Muscle of arm (tissue), 12 donors: Measurements from ENCODE around the gene SSH3. TPM values are rescaled to one million over a fixed set of nuclear protein-coding genes. Genes with fewer than 3 reads are reported as not detected.
"Not testable (repeated sequence)": the region's sequence is repeated elsewhere in the genome, so short reads cannot be mapped to it uniquely, and the experiment has no call there.

Source experiments
- DNase-seq: peaks from one replicate; pipeline ENCODE4 v3.0.0-alpha.2; 2013
- polyA plus RNA-seq, 12 donors: library from polyadenylated mRNA; unstranded; fragments of 120-200 nt; gene quantifications; one replicate each; pipeline ENCODE4 v1.2.1, GENCODE V29; 2013; ENCODE audit not compliant: insufficient read length in 12 of 12

SSH3 gene
- polyA plus RNA-seq, 12 donors, result 11.8 to 24.5 (median 15.3) TPM; not detected in 1

DNA sequence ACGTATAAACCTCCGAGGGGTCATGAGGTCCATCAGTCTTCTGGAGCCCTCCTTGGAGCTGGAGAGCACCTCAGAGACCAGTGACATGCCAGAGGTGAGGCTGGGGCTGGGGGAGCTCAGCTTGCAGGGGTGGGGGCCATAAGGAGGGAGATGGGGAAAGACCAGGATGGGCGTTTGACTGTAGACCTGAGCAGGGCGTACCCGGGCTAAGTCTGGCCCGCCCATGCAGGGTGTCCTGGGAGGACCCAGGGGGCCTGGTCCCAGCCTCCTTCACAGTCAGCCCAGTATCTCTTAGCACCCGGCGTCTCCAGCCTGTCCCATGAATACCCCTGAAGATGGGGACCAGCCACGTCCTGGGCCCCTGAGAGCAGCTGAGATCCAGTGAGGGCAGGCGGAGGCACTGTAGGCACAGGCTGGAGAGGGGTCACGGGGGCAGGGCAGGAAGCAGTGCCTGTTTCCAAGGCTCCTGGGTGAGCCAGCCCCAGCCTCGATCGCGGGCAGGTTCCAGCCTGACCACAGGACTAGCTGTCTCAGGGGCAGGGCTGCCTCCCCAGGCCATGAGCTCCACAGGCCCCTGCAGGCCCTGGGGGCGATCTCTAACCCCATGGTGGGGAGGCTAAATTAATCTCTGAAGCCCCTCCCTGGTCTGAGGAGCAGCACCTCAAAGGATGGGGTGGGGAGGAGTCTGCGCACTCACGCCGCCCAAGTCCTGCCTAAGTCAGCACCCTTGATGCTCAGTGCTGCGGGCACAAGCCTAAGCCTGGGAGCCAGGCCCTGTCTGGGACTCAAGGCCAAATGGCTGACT is 7.1 kb downstream of the SSH3 start:
- DNase-seq, result no peak

DNA sequence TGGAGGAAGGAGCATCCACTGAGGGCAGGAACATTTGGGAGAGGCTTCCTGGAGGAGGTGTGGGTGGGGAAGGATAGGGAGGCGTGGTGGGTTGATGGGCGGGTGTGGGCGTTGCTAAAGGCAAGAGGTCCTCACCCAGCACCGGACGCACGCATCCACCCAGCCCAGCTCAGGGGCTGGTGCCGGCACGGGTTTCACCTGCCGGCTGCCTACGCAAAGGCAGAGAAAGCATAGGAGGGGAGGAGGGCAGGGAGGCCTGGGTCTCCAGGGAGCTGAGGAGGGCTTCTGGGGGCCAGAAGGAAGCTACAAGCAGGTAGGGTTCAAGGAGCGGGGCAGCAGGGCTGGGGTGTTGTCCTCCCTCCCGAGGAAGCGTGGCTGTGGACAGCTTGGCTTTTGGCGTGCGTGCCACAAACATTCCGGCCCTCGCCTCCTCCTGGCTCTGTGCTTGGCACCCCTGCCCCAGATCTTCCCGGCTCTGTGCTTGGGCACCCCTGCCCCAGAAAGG is 7.8 kb downstream of the SSH3 start:
- no peak for DNase-seq

- no peak for DNase-seq
Measured at GRCh38 chr11:67311556-67312082, 8.3 kb downstream of the SSH3 start.

DNA sequence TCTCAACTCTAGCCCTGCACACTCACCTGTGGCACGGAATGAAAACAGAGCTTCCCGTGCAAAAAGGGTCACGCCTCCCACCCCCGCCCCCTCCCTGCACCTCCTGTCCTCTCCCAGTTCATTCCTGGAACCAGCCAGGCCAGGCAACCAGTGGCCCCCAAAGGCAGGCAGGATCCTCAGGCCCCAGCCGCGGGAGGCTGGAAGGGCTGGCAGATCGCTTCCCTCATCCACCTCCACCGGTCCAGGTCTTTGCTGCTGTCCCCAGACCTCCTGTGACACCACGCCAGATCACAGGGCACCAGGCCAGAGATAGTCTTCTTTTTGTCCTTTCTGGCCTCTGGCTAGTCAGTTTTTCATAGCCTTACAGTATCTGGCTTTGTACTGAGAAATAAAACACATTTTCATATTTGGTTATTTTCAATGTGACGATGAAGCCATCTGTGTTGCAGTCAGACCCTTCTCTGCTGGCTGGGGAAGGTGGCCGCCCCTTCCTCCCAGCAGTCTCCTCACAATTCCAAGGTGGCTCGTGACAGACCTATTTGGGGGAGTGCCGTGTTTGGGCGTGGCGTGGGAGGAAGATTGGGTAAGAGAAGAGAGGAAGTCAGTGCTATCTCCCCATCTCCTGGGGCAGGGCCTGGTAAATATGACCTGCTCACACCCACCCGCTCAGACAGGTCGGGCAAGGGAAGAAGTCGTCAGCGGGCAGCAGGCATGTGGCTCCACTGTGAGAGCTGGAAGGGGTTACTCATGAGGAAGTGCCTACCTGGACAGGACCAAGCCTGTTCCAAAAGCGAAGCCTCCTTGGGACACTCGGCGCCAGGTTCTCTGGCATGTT is 9.1 kb downstream of the SSH3 start:
- DNase-seq, result no peak

DNA sequence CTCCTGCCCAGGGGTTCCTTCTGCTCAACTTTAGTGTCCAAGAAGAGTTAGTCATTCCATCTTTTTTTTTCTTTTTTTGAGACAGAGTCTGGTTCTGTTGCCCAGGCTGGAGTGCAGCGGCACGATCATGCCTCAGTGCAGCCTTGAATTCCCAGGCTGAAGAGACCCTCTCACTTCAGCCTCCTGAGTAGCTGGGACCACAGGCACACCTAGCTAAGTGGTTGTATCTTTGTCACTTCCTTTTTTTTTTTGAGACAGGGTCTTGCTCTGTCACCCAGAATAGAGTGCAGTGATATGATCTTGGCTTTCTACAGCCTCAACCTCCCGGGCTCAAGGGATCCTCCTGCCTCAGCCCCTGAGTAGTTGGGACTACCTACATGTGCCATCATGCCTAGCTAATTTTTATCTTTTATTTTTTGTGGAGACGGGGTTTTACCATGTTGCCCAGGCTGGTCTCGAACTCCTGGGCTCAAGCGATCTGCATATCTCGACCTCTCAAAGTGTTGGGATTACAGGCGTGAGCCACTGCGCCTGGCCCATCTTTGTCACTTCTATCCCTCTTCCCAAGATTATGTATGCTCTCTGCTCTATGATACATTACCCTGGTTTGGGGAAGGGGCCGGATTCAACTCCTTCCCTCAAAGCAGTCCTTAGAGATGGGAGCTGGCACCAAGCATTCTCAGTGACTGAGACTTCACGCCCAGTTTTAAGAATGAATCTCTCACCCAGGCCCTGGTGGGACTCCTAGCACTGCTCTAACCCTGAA is 10.0 kb downstream of the SSH3 start:
- DNase-seq, result no peak

- DNase-seq, result no peak
Measured at GRCh38 chr11:67314218-67314617, 10.9 kb downstream of the SSH3 start.

GRCh38 chr11:67315325-67315909 is 12.1 kb downstream of the SSH3 start:
- no peak for DNase-seq

GRCh38 chr11:67316882-67317204 is 13.5 kb downstream of the SSH3 start:
- no peak for DNase-seq

DNA sequence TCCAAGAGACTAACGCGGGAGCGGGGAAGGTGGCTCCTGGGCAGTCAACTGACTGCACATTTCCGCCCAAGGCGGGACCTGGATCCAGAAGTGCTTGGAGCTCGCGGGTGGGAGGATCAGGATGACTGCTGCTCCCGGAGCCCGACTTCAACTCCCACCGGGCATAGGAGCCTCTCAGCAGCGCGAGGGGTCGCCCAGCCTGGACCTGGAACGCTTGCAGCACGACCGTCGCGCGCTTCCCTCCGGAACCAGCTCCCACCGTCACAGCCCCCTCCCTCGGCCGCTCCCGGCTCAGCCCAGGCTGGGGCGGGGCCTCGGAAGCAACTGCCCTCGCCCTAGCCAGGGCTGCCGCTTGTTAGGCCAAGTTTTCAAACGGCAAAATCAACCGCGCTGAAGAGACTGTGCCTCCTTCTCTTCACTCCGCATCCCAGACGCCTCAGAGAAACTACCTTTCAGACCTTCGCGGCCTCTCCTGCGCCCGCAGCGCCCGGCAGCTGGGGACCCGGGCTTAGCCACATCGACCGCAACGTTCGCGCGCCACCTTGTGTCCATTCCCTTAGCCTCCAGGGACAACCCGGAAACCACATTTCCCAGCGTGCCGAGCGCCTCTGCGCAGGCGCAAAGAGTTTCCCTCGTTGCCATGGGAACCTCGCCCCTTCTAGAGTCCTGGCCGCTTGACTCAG is 14.0 kb downstream of the SSH3 start:
- DNase-seq, result peak; percentile 99

DNA sequence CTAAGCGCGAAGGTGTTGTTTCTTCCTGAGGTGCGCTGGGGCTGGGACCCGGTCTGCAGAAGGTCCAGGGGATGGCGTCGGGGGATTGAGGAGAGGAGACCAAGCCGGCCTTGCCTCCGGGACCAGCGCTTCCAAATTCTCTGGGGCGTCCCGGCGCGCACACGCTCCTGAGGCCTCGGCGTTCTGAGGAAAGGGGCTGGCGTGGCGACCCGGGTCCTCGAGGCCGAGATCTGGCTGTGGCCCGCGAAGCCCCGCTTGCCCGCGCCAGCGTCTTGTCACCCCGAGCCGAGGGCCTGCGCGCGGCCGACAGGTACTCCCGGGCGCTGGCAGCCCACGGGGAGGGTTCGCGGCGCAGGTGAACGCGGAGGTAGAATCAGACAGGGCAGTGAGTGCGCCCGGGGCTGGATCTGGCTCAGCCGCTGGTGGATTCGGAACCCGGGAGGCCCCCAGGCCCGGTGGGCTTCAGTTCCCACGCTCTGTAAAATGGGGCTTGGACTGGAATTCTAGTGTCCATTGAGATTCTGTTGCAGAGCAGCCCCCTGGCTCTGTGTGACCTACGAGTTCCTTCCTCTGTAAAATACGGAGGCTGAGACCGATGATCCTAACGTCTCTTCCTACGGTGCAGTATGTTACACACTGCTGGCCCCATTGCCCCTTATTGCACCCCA is 14.7 kb downstream of the SSH3 start:
- no peak for DNase-seq

DNA sequence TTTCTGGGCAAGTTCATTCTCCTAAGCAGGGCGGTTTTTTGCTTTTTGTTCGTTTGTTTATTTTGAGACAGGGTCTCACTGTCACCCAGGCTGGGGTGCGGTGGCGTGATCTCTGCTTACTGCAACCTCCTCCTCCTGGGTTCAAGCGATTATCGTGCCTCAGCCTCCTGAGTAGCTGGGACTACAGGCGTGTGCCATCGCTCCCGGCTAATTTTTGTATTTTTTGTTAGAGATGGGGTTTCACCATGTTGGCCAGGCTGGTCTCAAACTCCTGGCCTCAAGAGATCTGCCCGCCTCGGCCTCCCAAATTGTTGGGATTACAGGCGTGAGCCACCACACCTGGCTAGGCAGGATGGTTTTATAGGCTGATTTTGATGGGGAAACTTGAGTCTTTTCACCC is 15.5 kb downstream of the SSH3 start:
- DNase-seq, result not testable (repeated sequence)

- no peak for DNase-seq
Measured at GRCh38 chr11:67320011-67320410, 16.7 kb downstream of the SSH3 start.

- no peak for DNase-seq
Measured at GRCh38 chr11:67320691-67321090, 17.4 kb downstream of the SSH3 start.

DNA sequence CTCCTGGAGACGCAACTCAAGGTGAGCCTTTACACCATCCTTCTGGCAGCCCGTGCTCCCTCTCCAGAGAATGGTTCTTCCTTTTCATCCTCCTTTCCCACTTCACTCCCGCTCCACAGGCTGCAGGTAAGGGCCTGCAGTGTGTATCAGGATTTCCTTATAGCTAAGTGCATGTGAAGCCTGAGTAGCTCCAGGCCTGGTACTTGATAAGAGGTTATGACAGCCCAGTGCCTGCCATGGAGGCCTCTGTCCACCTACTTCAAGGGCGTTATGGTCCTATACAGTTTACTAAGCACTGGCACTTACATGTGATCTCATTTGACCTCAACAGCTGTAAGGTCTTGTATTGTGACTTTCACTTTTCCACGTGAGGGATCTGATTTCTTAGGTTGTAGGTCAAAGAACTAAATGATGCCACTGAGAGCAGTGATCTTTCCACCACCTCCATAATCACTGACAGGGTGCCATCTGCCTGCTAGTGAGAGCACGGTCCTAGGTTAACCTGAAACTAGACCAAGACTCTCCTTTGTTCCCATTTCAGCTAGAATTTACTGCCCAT is 18.1 kb downstream of the SSH3 start:
- no peak for DNase-seq

DNA sequence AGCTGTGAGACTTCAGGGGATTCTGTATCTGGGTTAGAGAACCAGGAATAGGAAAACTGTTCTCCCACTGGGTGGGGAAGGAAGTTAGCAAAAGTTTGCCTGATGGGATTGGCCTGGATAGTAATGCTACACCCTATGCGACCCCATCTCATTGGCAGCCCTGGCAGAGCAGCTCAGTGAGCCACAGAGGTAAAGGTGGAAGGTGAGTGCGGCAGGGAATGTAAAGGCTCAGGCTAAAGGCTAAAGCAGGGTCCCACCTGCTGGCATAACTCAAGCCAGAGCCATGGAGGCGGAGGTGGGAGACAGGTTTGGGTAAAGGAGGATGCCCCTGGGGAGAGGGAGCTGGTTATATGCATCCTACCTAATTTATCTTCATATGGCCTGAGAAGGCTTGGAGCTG is 18.7 kb downstream of the SSH3 start:
- no peak for DNase-seq

GRCh38 chr11:67323526-67323925 is 20.2 kb downstream of the SSH3 start:
- no peak for DNase-seq

- DNase-seq, result no peak
Measured at GRCh38 chr11:67332081-67332691, 28.9 kb downstream of the SSH3 start.

DNA sequence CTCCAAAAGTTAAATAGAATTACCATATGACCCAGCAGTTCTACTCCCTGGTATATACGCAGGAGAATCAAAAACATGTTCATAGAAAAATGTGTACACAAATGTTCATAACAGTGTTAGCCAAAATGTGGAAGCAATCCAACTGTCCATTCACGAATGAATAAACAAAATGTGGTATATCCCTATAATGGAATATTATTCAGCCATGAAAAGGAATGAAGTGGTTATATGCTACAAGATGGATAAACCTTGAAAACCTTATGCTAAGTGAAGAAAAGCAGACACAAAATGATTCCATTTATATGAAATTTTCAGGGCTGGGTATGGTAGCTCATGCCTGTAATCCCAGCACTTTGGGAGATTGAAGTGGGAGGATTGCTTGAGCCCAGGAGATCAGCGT is 33.9 kb downstream of the SSH3 start:
- DNase-seq, result no peak

GRCh38 chr11:67344264-67344663 is 40.9 kb downstream of the SSH3 start:
- DNase-seq, result no peak
